Prostate gland (tissue), 2 donors: Measurements from ENCODE around the gene XPNPEP1. TPM values are rescaled to one million over a fixed set of nuclear protein-coding genes. Genes with fewer than 3 reads are reported as not detected.

ENCODE experiments used
- DNase-seq: peaks from one replicate; pipeline ENCODE4 v3.0.0-alpha.2; 2019; ENCODE audit warnings: low spot score
- H3K27ac ChIP-seq, 2 donors: fragments of 200-600 bp; sonication (generic); 2 replicates each; pipeline ENCODE4 v1.5.1; 2017 to 2019
- H3K27me3 ChIP-seq: fragments of 200-600 bp; sonication (generic); replicated peaks from 2 replicates; pipeline ENCODE4 v1.5.1; 2019; ENCODE audit not compliant: insufficient read depth
- H3K36me3 ChIP-seq, 2 donors: fragments of 200-600 bp; sonication (generic); 1 replicate in 1 of 2; 2 replicates in 1 of 2; pipeline versions ENCODE4 v1.5.1 to v1.8.1; 2017 to 2019
- H3K4me1 ChIP-seq: fragments of 200-600 bp; sonication (generic); replicated peaks from 2 replicates; pipeline ENCODE4 v1.5.1; 2019
- H3K4me3 ChIP-seq, 2 donors: fragments of 200-600 bp; sonication (generic); 2 replicates each; pipeline ENCODE4 v1.5.1; 2017 to 2019
- H3K9me3 ChIP-seq: fragments of 200-600 bp; sonication (generic); 2 replicates; pipeline ENCODE4 v1.5.1; 2017
- POLR2A ChIP-seq: fragments of 450-650 bp; IDR thresholded peaks from one replicate; pipeline ENCODE4 v1.6.1; 2016; ENCODE audit warnings: antibody characterized with exemption, mild to moderate bottlenecking
- POLR2AphosphoS5 ChIP-seq: sonication (generic); formaldehyde crosslinking; IDR thresholded peaks from one replicate; pipeline ENCODE4 v1.6.1; 2017; ENCODE audit warnings: antibody characterized with exemption
- WGBS: methylation state at CpG from one replicate; pipeline ENCODE4 v1.1.5; 2018; 5-methylcytosine and 5-hydroxymethylcytosine counted together
- intact Hi-C: fragments of 100-400 bp; cut with DNase I; formaldehyde crosslinking; loops from one replicate; pipeline ENCODE4 v1.14.2; 2022
- total RNA-seq, 2 donors: library from RNA; depleted of rRNA; stranded (reverse); fragments of >200 nt; gene quantifications; one replicate each; pipeline ENCODE4 v1.1.0, GENCODE V29; 2016
- TF ChIP-seq, protein P1 (sequence below), 4 experiments: fragments of 200-600 bp in 2 of 4; fragments of 450-650 bp in 2 of 4; sonication (generic) in 2 of 4; IDR thresholded peaks; 1 replicate in 3 of 4; 2 replicates in 1 of 4; pipeline ENCODE4 v1.5.1; 2016 to 2019; ENCODE audit warnings: antibody characterized with exemption in 4 of 4, mild to moderate bottlenecking in 2 of 4, moderate library complexity in 2 of 4

XPNPEP1 gene
- total RNA-seq, 2 donors from 2014 or later = 53.4 to 64.3 TPM

- intact Hi-C loops = no loop called here
- H3K4me3 ChIP-seq = no peak overlapping the region
- 70% methylated on average over 14 of the region's 14 CpGs for WGBS
- H3K27me3 ChIP-seq = no peaks in the 10 kb centered on the region
- H3K36me3 ChIP-seq = no peaks in the 10 kb centered on the region
- H3K9me3 ChIP-seq = no peaks in the 10 kb centered on the region
- no peak for DNase-seq
- TF ChIP-seq, protein P1, sequence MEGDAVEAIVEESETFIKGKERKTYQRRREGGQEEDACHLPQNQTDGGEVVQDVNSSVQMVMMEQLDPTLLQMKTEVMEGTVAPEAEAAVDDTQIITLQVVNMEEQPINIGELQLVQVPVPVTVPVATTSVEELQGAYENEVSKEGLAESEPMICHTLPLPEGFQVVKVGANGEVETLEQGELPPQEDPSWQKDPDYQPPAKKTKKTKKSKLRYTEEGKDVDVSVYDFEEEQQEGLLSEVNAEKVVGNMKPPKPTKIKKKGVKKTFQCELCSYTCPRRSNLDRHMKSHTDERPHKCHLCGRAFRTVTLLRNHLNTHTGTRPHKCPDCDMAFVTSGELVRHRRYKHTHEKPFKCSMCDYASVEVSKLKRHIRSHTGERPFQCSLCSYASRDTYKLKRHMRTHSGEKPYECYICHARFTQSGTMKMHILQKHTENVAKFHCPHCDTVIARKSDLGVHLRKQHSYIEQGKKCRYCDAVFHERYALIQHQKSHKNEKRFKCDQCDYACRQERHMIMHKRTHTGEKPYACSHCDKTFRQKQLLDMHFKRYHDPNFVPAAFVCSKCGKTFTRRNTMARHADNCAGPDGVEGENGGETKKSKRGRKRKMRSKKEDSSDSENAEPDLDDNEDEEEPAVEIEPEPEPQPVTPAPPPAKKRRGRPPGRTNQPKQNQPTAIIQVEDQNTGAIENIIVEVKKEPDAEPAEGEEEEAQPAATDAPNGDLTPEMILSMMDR (IDR thresholded peaks at IDR 0.05) = no peak
- TF ChIP-seq POLR2A (no peak), POLR2AphosphoS5 (no peak)
- peaks cover 5% of the 10 kb centered on the region for H3K4me1 ChIP-seq
- peak overlapping the region in 1 of 2 donors; percentile 11 for H3K27ac ChIP-seq
Observed at GRCh38 chr10:109968953-109969759, 45.8 kb upstream of the XPNPEP1 start.

DNA sequence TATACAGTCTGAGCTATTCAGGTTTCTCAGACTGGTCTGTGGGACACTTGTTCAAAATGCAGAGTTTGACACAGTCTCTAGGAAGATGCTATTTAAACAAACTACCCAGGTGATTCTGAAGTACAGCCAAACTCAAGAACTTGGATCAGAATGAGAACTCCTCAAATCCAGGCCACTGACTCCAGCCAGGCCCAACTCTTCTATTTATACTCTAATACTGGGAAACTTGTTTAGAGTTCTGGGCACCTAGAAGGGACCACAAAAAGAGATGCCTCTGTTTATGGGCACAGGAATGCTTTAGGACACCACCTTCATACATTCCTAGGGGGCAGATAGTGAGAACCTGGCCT, 44.4 kb upstream of the XPNPEP1 start:
- TF ChIP-seq POLR2AphosphoS5 = no peak
- TF ChIP-seq, protein P1 (IDR thresholded peaks at IDR 0.05) = no peak
- no peak for TF ChIP-seq POLR2A
- intact Hi-C loops = no loop called here
- no peaks in the 10 kb centered on the region for H3K9me3 ChIP-seq
- H3K27me3 ChIP-seq = no peaks in the 10 kb centered on the region
- peak overlapping the region in 1 of 2 donors; percentile 30 for H3K27ac ChIP-seq
- DNase-seq = no peak
- H3K36me3 ChIP-seq = no peaks in the 10 kb centered on the region
- H3K4me1 ChIP-seq = peaks cover 5% of the 10 kb centered on the region
- H3K4me3 ChIP-seq = no peak overlapping the region

DNA sequence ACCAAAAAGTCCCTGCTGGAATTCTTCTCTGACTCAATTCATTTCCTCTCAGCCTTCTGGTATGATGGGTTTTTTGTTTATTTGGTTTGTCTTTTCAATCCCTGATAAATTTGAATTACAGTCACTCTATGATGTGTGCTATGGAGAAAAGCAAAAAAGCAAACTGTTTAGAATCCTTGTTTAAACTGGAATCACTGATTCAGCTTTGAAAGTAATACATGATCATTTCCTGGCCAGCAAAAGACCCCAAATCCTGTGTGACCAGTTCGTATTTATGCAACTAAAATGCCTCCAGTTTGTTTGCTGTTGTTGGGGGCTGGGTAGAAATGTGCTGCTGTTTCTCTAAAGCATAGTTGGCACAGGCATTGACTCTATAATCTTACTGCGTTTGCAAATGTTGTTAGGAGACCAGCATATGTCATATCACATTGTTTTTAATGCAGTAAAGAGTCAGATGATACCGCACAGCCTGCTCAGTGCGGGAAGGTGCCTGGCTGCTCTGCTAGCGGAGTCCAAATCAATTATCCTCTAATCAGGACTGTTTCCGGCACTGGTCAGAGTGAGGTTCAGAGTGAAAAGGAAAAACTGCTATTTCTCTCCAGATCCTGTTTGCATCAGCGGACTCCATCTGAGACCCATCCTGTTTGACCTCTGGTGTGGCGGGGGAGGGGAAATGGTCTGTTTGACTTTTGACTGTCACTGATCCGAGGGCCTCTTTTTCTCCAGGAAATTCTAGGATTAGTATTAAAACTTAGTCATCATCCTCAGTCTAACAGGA, 43.8 kb upstream of the XPNPEP1 start:
- intact Hi-C loops = no loop called here
- no peaks in the 10 kb centered on the region for H3K27me3 ChIP-seq
- TF ChIP-seq POLR2A = no peak
- TF ChIP-seq, protein P1 (IDR thresholded peaks at IDR 0.05) = no peak
- no peak for TF ChIP-seq POLR2AphosphoS5
- H3K27ac ChIP-seq = peak overlapping the region in 1 of 2 donors; percentile 30
- H3K9me3 ChIP-seq = no peaks in the 10 kb centered on the region
- H3K4me1 ChIP-seq = peaks cover 5% of the 10 kb centered on the region
- H3K36me3 ChIP-seq = no peaks in the 10 kb centered on the region
- no peak overlapping the region for H3K4me3 ChIP-seq
- no peak for DNase-seq
- WGBS = 46% methylated on average over 9 of the region's 9 CpGs

GRCh38 chr10:109964318-109964717, 41.0 kb upstream of the XPNPEP1 start:
- no peaks in the 10 kb centered on the region for H3K36me3 ChIP-seq
- H3K4me3 ChIP-seq = no peak overlapping the region
- H3K4me1 ChIP-seq = peaks cover 5% of the 10 kb centered on the region
- intact Hi-C loops = no loop called here
- H3K27ac ChIP-seq = no peak overlapping the region
- no peak for DNase-seq
- no peaks in the 10 kb centered on the region for H3K27me3 ChIP-seq
- WGBS = 88% methylated on average over 10 of the region's 10 CpGs
- TF ChIP-seq POLR2A = no peak
- TF ChIP-seq, protein P1 (IDR thresholded peaks at IDR 0.05) = no peak
- no peak for TF ChIP-seq POLR2AphosphoS5
- H3K9me3 ChIP-seq = no peaks in the 10 kb centered on the region
